K562 (cell line): ENCODE measurements around the gene EIF1B. TPM values are rescaled to one million over a fixed set of nuclear protein-coding genes. Genes with fewer than 3 reads are reported as not detected.

Experiments used
- ATAC-seq: fragments of 200-7000 bp; cut with Tn5 transposase; 3 replicates; pipeline ENCODE4 v1.9.1; 2020; ENCODE audit warnings: moderate library complexity
- BruUV-seq: library from RNA; stranded (reverse); fragments of 400-500 nt; replicated peaks from 2 replicates; lab custom pipeline; 2021; lab: Mats Ljungman, UMichigan
- CTCF ChIA-PET: fragments of 300-600 bp; formaldehyde crosslinking; extraction: SDS; loops from one replicate; lab custom pipeline; 2021; ENCODE audit warnings: low intra/inter-chr PET ratio; lab: Yijun Ruan, JAX
- POLR2A ChIA-PET: fragments of 300-600, 350-650 bp; sonication (Branson Sonifier 250); formaldehyde crosslinking; extraction: SDS; loops from one replicate; lab custom pipeline; 2021; ENCODE audit warnings: antibody characterized with exemption, inconsistent platforms; lab: Yijun Ruan, JAX
- DNase-seq, 4 experiments: peaks; one replicate each; pipeline versions ENCODE4 v3.0.0 to v3.0.0-alpha.2; 2011 to 2018; ENCODE audit warnings: low spot score in 3 of 4, mixed read lengths in 3 of 4; ENCODE audit errors: extremely low read depth in 1 of 4
- FAIRE-seq: peaks from 2 replicates; lab custom pipeline; 2011; peaks lifted over from hg19 to GRCh38; lab: Jason Lieb, UNC
- H2AFZ ChIP-seq: 2 replicates; pipeline ENCODE4 v1.6.0; 2011; ENCODE audit warnings: low read depth, low read length, control low read depth, inconsistent platforms
- H3K27ac ChIP-seq: fragments of 200-600 bp; 3 replicates; pipeline ENCODE4 v1.8.0; 2011; ENCODE audit warnings: low read depth, mild to moderate bottlenecking, control low read depth, inconsistent platforms, low read length, moderate library complexity, mixed read lengths; ENCODE audit errors: extremely low read depth
- H3K27me3 ChIP-seq, 2 experiments: fragments of 300-600 bp in 1 of 2; 2 replicates in 1 of 2; 3 replicates in 1 of 2; pipeline versions ENCODE4 v1.6.0 to v1.8.0; 2011; ENCODE audit warnings: inconsistent platforms in 2 of 2, low read length in 2 of 2, mild to moderate bottlenecking in 1 of 2, mixed read lengths in 1 of 2, moderate library complexity in 1 of 2; ENCODE audit not compliant: control insufficient read depth in 2 of 2, insufficient read depth in 2 of 2
- H3K36me3 ChIP-seq: fragments of 300-600 bp; 3 replicates; pipeline ENCODE4 v1.8.0; 2011; ENCODE audit warnings: mild to moderate bottlenecking, low read length, inconsistent platforms; ENCODE audit not compliant: control insufficient read depth, insufficient read depth
- H3K4me1 ChIP-seq, 2 experiments: fragments of 200-600 bp in 1 of 2; replicated peaks in 1 of 2; 2 replicates in 1 of 2; 3 replicates in 1 of 2; pipeline versions ENCODE4 v1.5.1 to v1.8.0; 2011; ENCODE audit warnings: inconsistent platforms in 2 of 2, low read length in 2 of 2, mild to moderate bottlenecking in 1 of 2, mixed read lengths in 1 of 2, moderate library complexity in 1 of 2; ENCODE audit not compliant: control insufficient read depth in 2 of 2, insufficient read depth in 2 of 2
- H3K4me2 ChIP-seq: 2 replicates; pipeline ENCODE4 v1.6.1; 2011; ENCODE audit warnings: low read length, control low read depth, inconsistent platforms, mixed read lengths; ENCODE audit not compliant: insufficient read depth
- H3K4me3 ChIP-seq: fragments of 200-600 bp; sonication (generic), shearing (Covaris generic); 2 replicates; pipeline ENCODE4 v1.5.1; 2016; ENCODE audit warnings: control low read depth, inconsistent platforms
- H3K79me2 ChIP-seq: fragments of 200-600 bp; 3 replicates; pipeline ENCODE4 v1.8.0; 2011; ENCODE audit warnings: low read length, inconsistent platforms; ENCODE audit not compliant: control insufficient read depth, insufficient read depth
- H3K9ac ChIP-seq, 2 experiments: 2 replicates each; pipeline versions ENCODE4 v1.6.0 to v1.6.1; 2011; ENCODE audit warnings: low read depth in 2 of 2, low read length in 2 of 2, control low read depth in 1 of 2, inconsistent platforms in 1 of 2, mild to moderate bottlenecking in 1 of 2, mixed read lengths in 1 of 2; ENCODE audit not compliant: insufficient read depth in 1 of 2
- H3K9me1 ChIP-seq: one replicate; pipeline ENCODE4 v1.6.0; 2011; ENCODE audit warnings: inconsistent platforms, mild to moderate bottlenecking, low read length, moderate library complexity; ENCODE audit not compliant: control insufficient read depth, insufficient read depth
- H3K9me3 ChIP-seq: replicated peaks from 2 replicates; pipeline ENCODE4 v1.5.1; 2011; ENCODE audit warnings: low read depth, low read length, inconsistent platforms; ENCODE audit not compliant: control insufficient read depth, insufficient read depth
- H4K20me1 ChIP-seq: replicated peaks from 2 replicates; pipeline ENCODE4 v1.6.1; 2011; ENCODE audit warnings: low read length, inconsistent platforms, mixed read lengths; ENCODE audit not compliant: control insufficient read depth, insufficient read depth
- BHLHE40 ChIP-seq: IDR thresholded peaks from 2 replicates; pipeline ENCODE4 v1.6.1; 2011; ENCODE audit warnings: low read length, improper control_type of control experiment
- CREB3 ChIP-seq: fragments of 450-650 bp; conservative IDR thresholded peaks from 2 replicates; pipeline ENCODE4 v1.6.1; 2016; ENCODE audit warnings: missing genetic modification characterization, low read depth, mild to moderate bottlenecking, missing compliant biosample characterization, moderate library complexity
- DMBX1 ChIP-seq: fragments of 250-450 bp; sonication (Bioruptor Pico); IDR thresholded peaks from 2 replicates; pipeline ENCODE4 v1.8.0; 2022; ENCODE audit warnings: inconsistent platforms, mild to moderate bottlenecking, moderate library complexity, borderline replicate concordance
- ELK1 ChIP-seq: sonication (generic); formaldehyde crosslinking; IDR thresholded peaks from 2 replicates; pipeline ENCODE4 v1.8.1; 2022; ENCODE audit warnings: missing genetic modification reagents
- ETS1 ChIP-seq: conservative IDR thresholded peaks from 2 replicates; pipeline ENCODE4 v1.6.1; 2011; ENCODE audit warnings: low read depth, mild to moderate bottlenecking, low read length; ENCODE audit not compliant: control insufficient read depth
- HDAC3 ChIP-seq: fragments of 450-650 bp; IDR thresholded peaks from 2 replicates; pipeline ENCODE4 v1.6.1; 2018; ENCODE audit warnings: borderline replicate concordance, mild to moderate bottlenecking, moderate library complexity; ENCODE audit not compliant: partially characterized antibody
- HIVEP1 ChIP-seq: fragments of 250-450 bp; sonication (Bioruptor Pico); IDR thresholded peaks from 2 replicates; pipeline ENCODE4 v1.4.0; 2020; ENCODE audit warnings: mild to moderate bottlenecking
- MTA3 ChIP-seq: fragments of 450-650 bp; formaldehyde crosslinking; IDR thresholded peaks from 2 replicates; pipeline ENCODE4 v1.6.1; 2017; ENCODE audit warnings: mild to moderate bottlenecking, borderline replicate concordance
- PKNOX1 ChIP-seq: fragments of 450-650 bp; IDR thresholded peaks from 2 replicates; pipeline ENCODE4 v1.6.1; 2016
- SIN3A ChIP-seq, 2 experiments: fragments of 150-350 bp in 1 of 2; IDR thresholded peaks; 2 replicates each; pipeline ENCODE4 v1.6.1; 2011 to 2016; ENCODE audit warnings: borderline replicate concordance in 2 of 2, low read depth in 2 of 2, low read length in 2 of 2, mild to moderate bottlenecking in 2 of 2, moderate library complexity in 2 of 2; ENCODE audit not compliant: control insufficient read depth in 1 of 2
- STAG1 ChIP-seq: sonication (generic); formaldehyde crosslinking; IDR thresholded peaks from 2 replicates; pipeline ENCODE4 v1.5.0; 2020; ENCODE audit warnings: missing genetic modification reagents, borderline replicate concordance
- TFAM ChIP-seq: fragments of 250-450 bp; sonication (Bioruptor Pico); conservative IDR thresholded peaks from 2 replicates; pipeline ENCODE4 v1.5.0; 2021; ENCODE audit warnings: mild to moderate bottlenecking, moderate library complexity
- YBX1 ChIP-seq: fragments of 450-650 bp; IDR thresholded peaks from 2 replicates; pipeline ENCODE4 v1.7.1; 2016; ENCODE audit warnings: mild to moderate bottlenecking
- ZNF23 ChIP-seq: fragments of 250-450 bp; sonication (Bioruptor Pico); IDR thresholded peaks from 2 replicates; pipeline ENCODE4 v1.4.0; 2020; ENCODE audit warnings: mild to moderate bottlenecking
- ZNF41 ChIP-seq: fragments of 250-450 bp; sonication (Bioruptor Pico); conservative IDR thresholded peaks from 2 replicates; pipeline ENCODE4 v1.4.0; 2020; ENCODE audit warnings: mild to moderate bottlenecking
- ZNF444 ChIP-seq: fragments of 250-450 bp; sonication (Bioruptor Pico); IDR thresholded peaks from 2 replicates; pipeline ENCODE4 v1.4.0; 2020; ENCODE audit warnings: mild to moderate bottlenecking, moderate library complexity
- WGBS: fragments of 100-300 bp; shearing (Covaris generic); methylation state at CpG from one replicate; pipeline ENCODE4 v1.1.6; 2016; ENCODE audit warnings: low coverage, mixed read lengths; ENCODE audit not compliant: insufficient coverage; ENCODE audit errors: missing lambda C conversion rate; 5-methylcytosine and 5-hydroxymethylcytosine counted together
- in situ Hi-C: fragments of 300-500 bp; cut with MboI; formaldehyde crosslinking; loops from 4 replicates; pipeline ENCODE4 v1.15.0; 2018; ENCODE audit warnings: inconsistent platforms, mixed read lengths
- intact Hi-C: fragments of 100-400 bp; cut with micrococcal nuclease; formaldehyde crosslinking; loops from 2 replicates; pipeline ENCODE4 v1.14.2; 2022
- polyA plus RNA-seq, 8 experiments: library from polyadenylated mRNA; depleted of rRNA in 4 of 8; stranded (reverse) in 5 of 8; unstranded in 3 of 8; fragments of >200 nt; fragmentation: Nextera tagmentation in 2 of 8; fragmentation: Illumina TruSeq in 1 of 8; extraction: Ambion mirVana in 2 of 8; extraction: Trizol in 1 of 8; gene quantifications; 2 replicates each; pipeline versions ENCODE4 v1.2.1 to v1.2.3, GENCODE V29; 2011 to 2014; ENCODE audit warnings: inconsistent platforms in 1 of 8, missing spikeins in 1 of 8
- total RNA-seq, 7 experiments: library from RNA; depleted of rRNA in 6 of 7; stranded (reverse); fragments of >200 nt in 6 of 7; fragmentation: Illumina TruSeq in 2 of 7; extraction: Trizol in 2 of 7; gene quantifications; 2 replicates each; pipeline versions ENCODE4 v1.2.1 to v1.2.3, GENCODE V29; 2011 to 2021; ENCODE audit warnings: low replicate concordance in 1 of 7

The EIF1B gene
- total and polyA plus RNA-seq, 9 of the 15 experiments (the other 6 are each of a cell fraction or from before 2014, with no cell fraction given): 18.1 to 184 (median 78.9) TPM

- no peak for TF ChIP-seq DMBX1
- TF ChIP-seq CREB3 (tag): no peak
- TF ChIP-seq HIVEP1: no peak
- TF ChIP-seq ELK1 (CRISPR knock-in tag): no peak
- no peak for TF ChIP-seq STAG1 (CRISPR knock-in tag)
- TF ChIP-seq BHLHE40: no peak
- TF ChIP-seq MTA3: no peak
- no peak for TF ChIP-seq ZNF23 (CRISPR knock-in tag)
Measured at GRCh38 chr3:40304352-40304751, 5.2 kb upstream of the EIF1B start (continued).

- no TSS peak for BruUV-seq
- intact Hi-C loops: loop anchor here (10.0 kb wide), 1 partner anchor 902 kb away; the partner anchor contains the start of gene RPSA
- in situ Hi-C loops: loop anchor here (10.0 kb wide), 1 partner anchor 902 kb away; the partner anchor contains the start of gene RPSA
- Histone ChIP-seq H3K4me1 (peaks cover 5 to 25% of the 10 kb centered on the region in 2 experiments), H3K27ac (no peak overlapping the region), H3K9me1 (no peaks in the 10 kb centered on the region), H3K9ac (no peak overlapping the region), H3K4me2 (no peak overlapping the region), H4K20me1 (no peaks in the 10 kb centered on the region), H2AFZ (no peak overlapping the region), H3K27me3 (no peaks in the 10 kb centered on the region), H3K4me3 (no peak overlapping the region), H3K79me2 (peaks cover 24% of the 10 kb centered on the region), H3K9me3 (no peaks in the 10 kb centered on the region), H3K36me3 (peaks cover 7% of the 10 kb centered on the region)
- ChIA-PET POLR2A (no interaction called here), CTCF (interaction anchor here (0.5 kb wide), 1 partner anchor 86 kb away, joined by 3 read pairs; no protein-coding TSS in a partner anchor)
- 54% methylated on average over 3 of the region's 3 CpGs for WGBS
- no peak for DNase-seq
- ATAC-seq: no peak
- FAIRE-seq: no peak
- TF ChIP-seq ZNF23 (CRISPR knock-in tag) (no peak), HDAC3 (no peak), YBX1 (no peak), ZNF41 (CRISPR knock-in tag) (no peak), ZNF444 (CRISPR knock-in tag) (no peak), SIN3A (IDR thresholded peaks at IDR 0.05; ENCODE audit: borderline replicate concordance in 2 of 2, control insufficient read depth in 1 of 2, low read depth in 2 of 2, low read length in 2 of 2) (no peak), ETS1 (no peak), TFAM (CRISPR knock-in tag) (no peak), PKNOX1 (no peak)
Measured at GRCh38 chr3:40306336-40306735, 3.2 kb upstream of the EIF1B start.
